Testis (tissue), 2 donors: ENCODE results near the gene CELA3A.
"Not testable (repeated sequence)": the region's sequence is repeated elsewhere in the genome, so short reads cannot be mapped to it uniquely, and the experiment has no call there.

Source experiments
- CTCF ChIP-seq, 3 experiments: fragments of 450-650 bp in 2 of 3; fragments of 200-600 bp in 1 of 3; sonication (generic) in 1 of 3; IDR thresholded peaks; one replicate each; pipeline ENCODE4 v1.5.1; 2016 to 2019; ENCODE audit warnings: antibody characterized with exemption in 3 of 3, mild to moderate bottlenecking in 2 of 3, moderate library complexity in 1 of 3
- POLR2A ChIP-seq: fragments of 450-650 bp; IDR thresholded peaks from one replicate; pipeline ENCODE4 v1.6.1; 2017; ENCODE audit warnings: antibody characterized with exemption, mild to moderate bottlenecking, moderate library complexity

DNA sequence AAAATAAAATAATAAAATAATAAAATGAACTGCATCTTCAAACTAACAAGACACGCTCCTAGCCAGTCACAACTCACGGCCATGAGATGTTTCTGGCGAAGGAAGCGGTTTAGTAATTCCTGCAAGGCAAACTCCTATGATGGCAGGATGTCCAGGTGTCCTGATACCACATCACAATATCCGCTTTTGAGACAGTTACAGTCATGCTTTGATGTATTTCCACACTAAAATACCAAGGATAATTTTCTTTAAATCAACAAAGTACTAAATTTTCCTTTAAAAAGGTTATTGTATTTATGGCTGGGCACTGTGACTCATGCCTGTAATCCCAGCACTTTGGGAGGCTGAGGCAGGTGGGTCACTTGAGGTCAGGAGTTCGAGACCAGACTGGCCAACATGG lies 34.2 kb upstream of the CELA3A start:
- not testable (repeated sequence) for TF ChIP-seq CTCF (IDR thresholded peaks at IDR 0.05); POLR2A
